Adrenal gland (tissue), 12 donors: ENCODE measurements around the gene EVPL. TPM values are rescaled to one million over a fixed set of nuclear protein-coding genes. Genes with fewer than 3 reads are reported as not detected.
A peak's percentile ranks its signal among the peaks of the same experiment; 100 is the strongest.
"Not testable (repeated sequence)": the region's sequence is repeated elsewhere in the genome, so short reads cannot be mapped to it uniquely, and the experiment has no call there.

Experiments used
- DNase-seq, 7 donors: peaks; one replicate each; pipeline ENCODE4 v3.0.0-alpha.2; 2019 to 2020
- H3K27ac ChIP-seq, 5 donors: fragments of 200-600 bp; sonication (generic) in 4 of 5; 1 replicate in 3 of 5; 2 replicates in 2 of 5; pipeline versions ENCODE4 v1.5.1 to v1.8.0; 2016 to 2020; ENCODE audit warnings: mild to moderate bottlenecking in 1 of 5
- H3K27me3 ChIP-seq: fragments of 200-600 bp; 2 replicates; pipeline ENCODE4 v1.8.0; 2021
- H3K36me3 ChIP-seq, 2 donors: fragments of 200-600 bp; replicated peaks in 1 of 2; 1 replicate in 1 of 2; 2 replicates in 1 of 2; pipeline versions ENCODE4 v1.5.1 to v1.8.0; 2018 to 2022
- H3K4me1 ChIP-seq, 2 donors: fragments of 200-600 bp; replicated peaks in 1 of 2; 1 replicate in 1 of 2; 2 replicates in 1 of 2; pipeline versions ENCODE4 v1.5.1 to v1.8.0; 2018 to 2021
- H3K4me3 ChIP-seq, 4 donors: fragments of 200-600 bp; sonication (generic) in 3 of 4; one replicate each; pipeline ENCODE4 v1.5.1; 2016 to 2018
- H3K9me3 ChIP-seq, 3 donors: fragments of 200-600 bp; sonication (generic) in 1 of 3; replicated peaks in 1 of 3; 1 replicate in 2 of 3; 2 replicates in 1 of 3; pipeline versions ENCODE4 v1.5.1 to v1.8.0; 2016 to 2021
- CTCF ChIP-seq, 6 experiments: fragments of 450-650 bp in 4 of 6; fragments of 200-600 bp in 2 of 6; sonication (generic) in 1 of 6; IDR thresholded peaks; 1 replicate in 5 of 6; 2 replicates in 1 of 6; pipeline versions ENCODE4 v1.5.1 to v1.8.0; 2016 to 2021; ENCODE audit warnings: antibody characterized with exemption in 6 of 6, mild to moderate bottlenecking in 2 of 6, moderate library complexity in 1 of 6
- POLR2A ChIP-seq, 2 donors: fragments of 450-650 bp; IDR thresholded peaks; one replicate each; pipeline ENCODE4 v1.6.1; 2017; ENCODE audit warnings: antibody characterized with exemption in 2 of 2, mild to moderate bottlenecking in 2 of 2, moderate library complexity in 1 of 2
- WGBS, 4 donors: extraction: QIAGEN DNeasy Blood & Tissue Kit in 2 of 4; methylation state at CpG; one replicate each; pipeline versions ENCODE4 v1.1.5 to v1.1.7; 2013 to 2017; 5-methylcytosine and 5-hydroxymethylcytosine counted together
- intact Hi-C, 2 donors: fragments of 100-400 bp; cut with DNase I; formaldehyde crosslinking; loops; one replicate each; pipeline versions ENCODE4 v1.14.1 to v1.15.0; 2022 to 2023
- polyA plus RNA-seq, 3 donors: library from polyadenylated mRNA; stranded (reverse); fragments of 200-250 nt in 2 of 3; fragments of 350-450 nt in 1 of 3; fragmentation: Illumina TruSeq in 1 of 3; extraction: RNeasy Lipid Tissue Mini Kit (QIAGEN cat#74804) in 1 of 3; gene quantifications; one replicate each; pipeline ENCODE4 v1.2.3, GENCODE V29; 2013 to 2014
- total RNA-seq, 9 donors: library from RNA; depleted of rRNA in 4 of 9; stranded (reverse); fragments of >200 nt in 4 of 9; fragments of 120-200 nt in 1 of 9; fragmentation: NEBNext Ultra II Directional in 1 of 9; extraction: Animal tissue kit (Norgen Biotek cat#: 25700) in 1 of 9; gene quantifications; one replicate each; pipeline versions ENCODE4 v1.1.0 to v1.2.4, GENCODE V29; 2013 to 2023
- donor health status: healthy with polysubstance abuse.
- donor health status: Bipolar disorder and iron deficiency.
- donor health status: DM: yes; HTN: yes; CAD: no.
- donor health status: DM: no; HTN: no; CAD: no.
- donor health status: DM: no; HTN: no; CAD: no.
- donor health status: DM: yes; HTN: yes; CAD: no.

The EVPL gene
- total and polyA plus RNA-seq, 12 donors: under 0.01 to 1.8 (median 0.27) TPM; not detected in 2

DNA sequence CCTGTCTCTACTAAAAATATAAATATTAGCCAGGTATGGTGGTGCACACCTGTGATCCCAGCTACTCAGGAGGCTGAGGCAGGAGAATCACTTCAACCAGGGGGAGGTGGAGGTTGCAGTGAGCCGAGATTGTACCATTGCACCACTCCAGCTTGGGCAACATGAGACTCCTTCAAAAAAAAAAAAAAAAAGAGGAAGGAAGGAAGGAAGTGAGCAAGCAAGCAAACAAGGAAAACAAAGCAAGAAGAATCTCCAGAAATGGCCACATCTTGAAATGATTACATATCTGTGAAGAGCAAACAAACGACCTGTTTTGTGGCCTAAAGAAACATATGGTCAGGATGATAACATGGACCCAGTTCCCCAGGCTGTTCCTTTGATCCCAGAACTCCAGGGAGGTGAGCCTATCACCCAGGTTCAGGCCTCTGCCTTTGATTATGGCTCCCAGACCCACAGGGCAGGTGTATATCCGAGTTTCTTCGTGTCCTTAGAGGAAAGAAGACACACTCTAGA, 57.0 kb downstream of the EVPL start:
- peak overlapping the region in 2 of 5 donors; percentile 37 to 72 for H3K27ac ChIP-seq
- H3K9me3 ChIP-seq: no peaks in the 10 kb centered on the region
- peaks cover 0 to 19% of the 10 kb centered on the region in 2 donors for H3K36me3 ChIP-seq
- TF ChIP-seq CTCF (IDR thresholded peaks at IDR 0.05): no peak
- H3K4me3 ChIP-seq: no peak overlapping the region
- no peaks in the 10 kb centered on the region for H3K27me3 ChIP-seq
- no peak for DNase-seq
- peaks cover 0 to 11% of the 10 kb centered on the region in 2 donors for H3K4me1 ChIP-seq
- intact Hi-C loops: no loop called here
- WGBS, 4 donors: 70 to 84% (median 74%) methylated on average over 4 of the region's 4 CpGs

DNA sequence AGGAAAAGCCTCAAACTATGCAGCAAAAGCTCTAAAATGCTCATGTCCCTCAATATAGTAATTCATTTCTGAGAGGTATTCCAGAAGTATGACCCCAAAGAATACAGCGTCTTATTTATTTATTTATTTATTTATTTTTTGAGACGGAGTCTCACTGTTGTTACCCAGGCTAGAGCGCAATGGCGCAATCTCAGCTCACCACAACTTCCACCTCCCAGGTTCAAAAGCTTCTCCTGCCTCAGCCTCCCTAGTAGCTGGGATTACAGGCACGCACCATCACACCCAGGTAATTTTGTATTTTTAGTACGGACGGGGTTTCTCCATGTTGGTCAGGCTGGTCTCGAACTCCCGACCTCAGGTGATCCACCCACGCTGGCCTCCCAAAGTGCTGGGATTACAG, 58.1 kb downstream of the EVPL start:
- H3K27me3 ChIP-seq, H3K27ac ChIP-seq, intact Hi-C loops, H3K4me3 ChIP-seq, DNase-seq, H3K4me1 ChIP-seq, H3K9me3 ChIP-seq: not testable (repeated sequence)
- WGBS, 4 donors: 84 to 96% (median 91%) methylated on average over 10 of the region's 10 CpGs
- peaks cover 0 to 19% of the 10 kb centered on the region in 2 donors for H3K36me3 ChIP-seq

DNA sequence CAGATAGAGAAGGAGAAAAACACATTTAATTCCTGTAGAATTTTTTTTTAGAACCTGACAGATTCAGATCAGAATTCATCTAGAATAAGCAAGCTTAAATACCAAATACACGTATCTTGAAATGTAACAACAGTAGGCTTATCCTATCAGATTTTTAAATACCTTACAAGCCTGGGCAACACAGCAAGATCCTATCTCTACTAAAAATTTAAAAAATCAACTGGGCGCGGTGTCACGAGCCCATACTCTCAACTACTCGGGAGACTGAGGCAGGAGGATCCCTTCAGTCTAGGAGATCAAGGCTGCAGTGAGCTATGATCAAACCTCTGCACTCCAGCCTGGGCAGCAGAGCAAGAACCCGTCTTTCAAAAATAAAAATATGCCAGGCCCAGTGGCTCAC, 61.6 kb downstream of the EVPL start:
- intact Hi-C loops: no loop called here
- WGBS, 4 donors: 91 to 95% (median 94%) methylated on average over 6 of the region's 6 CpGs
- Histone ChIP-seq H3K9me3 (no peaks in the 10 kb centered on the region), H3K36me3 (no peaks in the 10 kb centered on the region), H3K27me3 (no peaks in the 10 kb centered on the region), H3K4me1 (no peaks in the 10 kb centered on the region), H3K4me3 (no peak overlapping the region), H3K27ac (no peak overlapping the region)
- DNase-seq: no peak
- TF ChIP-seq CTCF (IDR thresholded peaks at IDR 0.05) (no peak), POLR2A (IDR thresholded peaks at IDR 0.05) (no peak)

GRCh38 chr17:75959839-75960511, 67.1 kb downstream of the EVPL start:
- TF ChIP-seq POLR2A (IDR thresholded peaks at IDR 0.05) (no peak), CTCF (IDR thresholded peaks at IDR 0.05) (no peak)
- 96 to 99% (median 96%) methylated on average over 11 of the region's 11 CpGs for WGBS, 4 donors
- H3K36me3 ChIP-seq: peaks cover 0 to 21% of the 10 kb centered on the region in 2 donors
- intact Hi-C loops: no loop called here
- no peak for DNase-seq
- no peaks in the 10 kb centered on the region for H3K9me3 ChIP-seq
- no peaks in the 10 kb centered on the region for H3K27me3 ChIP-seq
- no peak overlapping the region for H3K27ac ChIP-seq
- no peak overlapping the region for H3K4me3 ChIP-seq
- H3K4me1 ChIP-seq: peaks cover 5 to 14% of the 10 kb centered on the region in 2 donors
